ENCODE data around the gene RIMS4. TPM values are rescaled to one million over a fixed set of nuclear protein-coding genes. Genes with fewer than 3 reads are reported as not detected.

The RIMS4 gene
- total RNA-seq, 1 experiment from 2014 or later = 4.0 TPM

DNA sequence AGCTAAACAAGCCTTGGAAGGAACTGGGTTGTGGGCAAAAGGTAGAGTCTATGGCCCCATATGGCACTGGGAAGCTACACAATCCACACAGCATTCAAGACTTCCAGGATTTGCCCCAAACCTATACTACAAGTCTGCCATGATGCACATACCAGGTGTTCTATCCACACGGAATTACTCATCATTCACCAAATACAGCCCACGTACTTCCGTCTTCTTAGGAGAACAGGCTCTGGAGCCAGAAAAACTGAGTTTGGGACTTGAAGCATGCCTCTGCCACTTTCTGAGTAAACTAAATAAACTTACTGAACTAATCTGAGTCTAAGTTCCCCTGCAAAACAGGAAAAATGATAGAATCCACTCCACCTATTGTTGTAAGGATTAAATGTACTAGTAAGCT lies 28.6 kb downstream of the RIMS4 start:
- intact Hi-C loops (cut with micrococcal nuclease; ENCODE audit: unreplicated experiment) (no loop called here), in situ Hi-C loops (cut with HindIII; ENCODE audit: low pct_unique_long_range_greater_than_20kb, low sequenced_read_pairs) (no loop called here)
- Histone ChIP-seq H3K4me3 (ENCODE audit: low read depth in 2 of 2, low read length in 2 of 2) (no peak overlapping the region), H3K9me3 (ENCODE audit: control insufficient read depth, insufficient read depth, low read depth, low read length) (no peaks in the 10 kb centered on the region), H3K4me1 (ENCODE audit: control insufficient read depth, insufficient read depth, low read length) (no peaks in the 10 kb centered on the region), H3K27ac (ENCODE audit: low read length) (no peak overlapping the region), H3K27me3 (ENCODE audit: control insufficient read depth, insufficient read depth, low read length) (no peaks in the 10 kb centered on the region), H3K36me3 (ENCODE audit: control insufficient read depth, insufficient read depth, low read length) (no peaks in the 10 kb centered on the region)
- ATAC-seq (no peak), DNase-seq (ENCODE audit: low read depth, low spot score) (no peak)
- TF ChIP-seq CTCF (IDR thresholded peaks at IDR 0.05) = no peak
- no peak for TF ChIP-seq SIN3A (IDR thresholded peaks at IDR 0.05; ENCODE audit: borderline replicate concordance, insufficient read depth, low read depth, low read length)
- no peak for TF ChIP-seq POLR2AphosphoS5 (IDR thresholded peaks at IDR 0.05; ENCODE audit: low read depth, low read length)
- BruUV-seq (replicated peaks) = no TSS peak
- ChIA-PET CTCF (no interaction called here), POLR2A (no interaction called here)

- in situ Hi-C loops (cut with HindIII; ENCODE audit: low pct_unique_long_range_greater_than_20kb, low sequenced_read_pairs) = no loop called here
- POLR2A ChIA-PET = no interaction called here
Measured at GRCh38 chr20:44781118-44781517, 29.2 kb downstream of the RIMS4 start.

DNA sequence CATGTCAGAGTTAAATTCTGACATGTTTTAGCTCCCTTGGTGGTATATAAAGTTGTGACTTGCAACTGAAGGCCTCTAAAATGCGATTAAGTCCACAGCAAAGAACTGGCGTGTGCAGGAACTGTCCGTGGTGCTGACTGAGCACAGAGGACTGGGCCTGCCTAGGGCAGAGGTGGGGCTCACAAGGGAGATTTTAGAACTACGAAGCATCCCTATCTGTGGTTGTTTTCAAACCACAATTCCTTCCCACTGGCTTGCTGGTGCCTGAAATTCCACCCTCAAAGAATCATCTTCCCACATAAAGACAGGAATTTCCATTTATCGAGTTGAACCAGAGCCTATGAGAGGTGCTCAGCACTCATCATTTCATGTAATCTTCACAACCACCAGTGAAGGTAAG lies 30.1 kb downstream of the RIMS4 start:
- DNase-seq (ENCODE audit: low read depth, low spot score) = no peak
- POLR2A ChIA-PET = no interaction called here
- Histone ChIP-seq H3K9me3 (ENCODE audit: control insufficient read depth, insufficient read depth, low read depth, low read length) (no peaks in the 10 kb centered on the region), H3K4me1 (ENCODE audit: control insufficient read depth, insufficient read depth, low read length) (no peaks in the 10 kb centered on the region), H3K27ac (ENCODE audit: low read length) (no peak overlapping the region), H3K36me3 (ENCODE audit: control insufficient read depth, insufficient read depth, low read length) (no peaks in the 10 kb centered on the region), H3K27me3 (ENCODE audit: control insufficient read depth, insufficient read depth, low read length) (no peaks in the 10 kb centered on the region; the same call in 1 of the 2 replicates), H3K4me3 (ENCODE audit: low read depth in 2 of 2, low read length in 2 of 2) (no peak overlapping the region)
- intact Hi-C loops (cut with micrococcal nuclease; ENCODE audit: unreplicated experiment) = no loop called here
- ATAC-seq = no peak
- no peak for TF ChIP-seq POLR2AphosphoS5 (IDR thresholded peaks at IDR 0.05; ENCODE audit: low read depth, low read length)
- peak; percentile 96 to 97 for TF ChIP-seq REST (IDR thresholded peaks at IDR 0.05; ENCODE audit: insufficient read depth in 1 of 2, low read depth in 2 of 2, low read length in 1 of 2)
- no peak for TF ChIP-seq TCF7L2 (IDR thresholded peaks at IDR 0.05; ENCODE audit: low read depth, low read length)
- in situ Hi-C loops (cut with HindIII; ENCODE audit: low pct_unique_long_range_greater_than_20kb, low sequenced_read_pairs) = no loop called here
- BruUV-seq (replicated peaks) = no TSS peak
- CTCF ChIA-PET = no interaction called here

More at GRCh38 chr20:44781118-44781517, 29.2 kb downstream of the RIMS4 start:
- TF ChIP-seq POLR2AphosphoS5 (IDR thresholded peaks at IDR 0.05; ENCODE audit: low read depth, low read length) = no peak
- Histone ChIP-seq H3K4me3 (ENCODE audit: low read depth in 2 of 2, low read length in 2 of 2) (no peak overlapping the region), H3K36me3 (ENCODE audit: control insufficient read depth, insufficient read depth, low read length) (no peaks in the 10 kb centered on the region), H3K27ac (ENCODE audit: low read length) (no peak overlapping the region), H3K4me1 (ENCODE audit: control insufficient read depth, insufficient read depth, low read length) (no peaks in the 10 kb centered on the region), H3K9me3 (ENCODE audit: control insufficient read depth, insufficient read depth, low read depth, low read length) (no peaks in the 10 kb centered on the region), H3K27me3 (ENCODE audit: control insufficient read depth, insufficient read depth, low read length) (no peaks in the 10 kb centered on the region; the same call in 1 of the 2 replicates)
- ATAC-seq = no peak
- CTCF ChIA-PET = no interaction called here
- DNase-seq (ENCODE audit: low read depth, low spot score) = no peak
- intact Hi-C loops (cut with micrococcal nuclease; ENCODE audit: unreplicated experiment) = no loop called here
- no TSS peak for BruUV-seq (replicated peaks)
